ENCODE data around the gene SLC43A1. TPM values are rescaled to one million over a fixed set of nuclear protein-coding genes. Genes with fewer than 3 reads are reported as not detected.

Gene SLC43A1
- total RNA-seq, 1 donor from 2014 or later = 19.0 TPM

DNA sequence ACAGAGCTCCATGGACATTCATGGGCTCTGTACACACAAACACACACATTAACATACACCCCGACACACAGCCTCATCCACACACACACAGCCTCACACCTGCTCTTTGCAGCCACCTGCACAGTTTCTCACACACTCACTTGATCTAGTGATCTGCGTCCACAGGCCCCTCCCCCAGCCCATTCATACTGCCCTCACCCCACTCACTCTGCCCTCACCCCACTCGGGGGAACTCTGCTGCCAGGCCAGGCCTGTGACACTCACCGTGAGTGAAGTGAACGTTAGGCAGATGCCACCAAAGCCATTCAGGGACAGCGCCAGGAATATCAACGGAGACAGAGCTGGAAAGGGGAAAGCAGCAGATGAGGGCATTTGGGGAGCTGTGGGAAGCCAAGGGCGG, 15.0 kb downstream of the SLC43A1 start:
- peak overlapping the region; percentile 67 for H3K4me3 Mint-ChIP-seq
- H3K4me1 Mint-ChIP-seq (ENCODE audit: unreplicated experiment) = peaks cover 20% of the 10 kb centered on the region
- no peaks in the 10 kb centered on the region for H3K27me3 Mint-ChIP-seq
- no peak for DNase-seq (ENCODE audit: extremely low spot score, unreplicated experiment)
- H3K36me3 Mint-ChIP-seq = no peaks in the 10 kb centered on the region
- TF ChIP-seq, protein P1, sequence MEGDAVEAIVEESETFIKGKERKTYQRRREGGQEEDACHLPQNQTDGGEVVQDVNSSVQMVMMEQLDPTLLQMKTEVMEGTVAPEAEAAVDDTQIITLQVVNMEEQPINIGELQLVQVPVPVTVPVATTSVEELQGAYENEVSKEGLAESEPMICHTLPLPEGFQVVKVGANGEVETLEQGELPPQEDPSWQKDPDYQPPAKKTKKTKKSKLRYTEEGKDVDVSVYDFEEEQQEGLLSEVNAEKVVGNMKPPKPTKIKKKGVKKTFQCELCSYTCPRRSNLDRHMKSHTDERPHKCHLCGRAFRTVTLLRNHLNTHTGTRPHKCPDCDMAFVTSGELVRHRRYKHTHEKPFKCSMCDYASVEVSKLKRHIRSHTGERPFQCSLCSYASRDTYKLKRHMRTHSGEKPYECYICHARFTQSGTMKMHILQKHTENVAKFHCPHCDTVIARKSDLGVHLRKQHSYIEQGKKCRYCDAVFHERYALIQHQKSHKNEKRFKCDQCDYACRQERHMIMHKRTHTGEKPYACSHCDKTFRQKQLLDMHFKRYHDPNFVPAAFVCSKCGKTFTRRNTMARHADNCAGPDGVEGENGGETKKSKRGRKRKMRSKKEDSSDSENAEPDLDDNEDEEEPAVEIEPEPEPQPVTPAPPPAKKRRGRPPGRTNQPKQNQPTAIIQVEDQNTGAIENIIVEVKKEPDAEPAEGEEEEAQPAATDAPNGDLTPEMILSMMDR (conservative IDR thresholded peaks at IDR 0.05) = no peak
- H3K9me3 Mint-ChIP-seq = no peaks in the 10 kb centered on the region
- H3K27ac Mint-ChIP-seq = peak overlapping the region; percentile 80

DNA sequence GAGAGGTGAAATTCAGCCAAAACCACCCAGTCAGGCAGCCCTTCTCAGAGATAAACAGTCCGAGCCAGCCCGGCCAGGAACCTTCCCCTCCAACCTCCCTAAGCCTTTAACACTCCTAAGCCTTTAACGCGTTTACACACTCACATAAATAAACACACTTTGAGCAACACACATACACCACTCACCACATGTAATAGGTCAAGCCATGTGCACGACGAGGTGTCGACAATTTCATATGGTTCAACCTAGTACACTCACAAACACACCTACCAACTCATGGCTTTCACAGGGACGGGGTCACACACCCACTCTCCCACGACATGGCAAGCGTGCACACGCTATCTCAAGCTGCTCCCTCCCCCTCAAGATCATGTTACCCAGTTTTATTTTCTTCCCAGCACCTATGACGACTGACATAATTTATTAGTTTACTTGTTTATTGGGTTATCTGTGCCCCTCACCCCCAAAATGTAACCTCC, 15.5 kb downstream of the SLC43A1 start:
- H3K36me3 Mint-ChIP-seq = no peaks in the 10 kb centered on the region
- peaks cover 20% of the 10 kb centered on the region for H3K4me1 Mint-ChIP-seq (ENCODE audit: unreplicated experiment)
- peak overlapping the region; percentile 80 for H3K27ac Mint-ChIP-seq
- H3K27me3 Mint-ChIP-seq = no peaks in the 10 kb centered on the region
- no peaks in the 10 kb centered on the region for H3K9me3 Mint-ChIP-seq
- no peak for DNase-seq (ENCODE audit: extremely low spot score, unreplicated experiment)
- peak overlapping the region; percentile 67 for H3K4me3 Mint-ChIP-seq
- TF ChIP-seq, protein P1 (conservative IDR thresholded peaks at IDR 0.05) = peak; percentile 3

DNA sequence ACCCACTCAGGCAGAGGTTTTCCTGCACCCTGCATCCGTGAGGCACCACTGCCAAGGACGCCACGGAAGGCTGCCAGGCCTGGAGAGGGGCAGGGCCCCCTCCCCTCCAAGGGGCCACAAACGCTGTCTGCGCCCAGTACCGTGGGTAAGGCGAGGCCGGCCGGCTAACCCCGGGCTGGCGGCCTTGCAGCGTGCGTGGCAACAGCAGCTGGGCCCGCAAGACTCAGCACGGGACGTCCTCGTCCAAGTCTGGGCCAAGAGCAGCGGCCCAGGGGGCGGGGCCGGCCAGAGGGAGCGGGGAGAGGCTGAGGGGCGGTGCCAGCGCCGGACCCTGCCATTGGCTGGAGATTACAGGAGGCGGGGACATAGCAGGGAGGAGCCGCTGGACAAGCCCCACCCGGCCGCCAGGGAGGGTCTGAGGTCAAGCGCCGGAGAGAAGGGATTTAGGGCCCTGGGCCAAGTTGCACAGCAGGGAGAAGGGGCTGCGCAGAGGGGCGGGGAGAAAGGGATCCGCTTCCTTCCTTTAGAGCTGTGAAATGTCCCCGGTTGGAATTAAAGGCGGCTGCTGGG, 16.0 kb downstream of the SLC43A1 start:
- Mint-ChIP-seq H3K4me3 (peak overlapping the region; percentile 67), H3K36me3 (no peaks in the 10 kb centered on the region), H3K27me3 (no peaks in the 10 kb centered on the region), H3K4me1 (ENCODE audit: unreplicated experiment) (peaks cover 20% of the 10 kb centered on the region), H3K27ac (peak overlapping the region; percentile 80), H3K9me3 (no peaks in the 10 kb centered on the region)
- TF ChIP-seq, protein P1 (conservative IDR thresholded peaks at IDR 0.05) = peak; percentile 38
- peak; percentile 93 for DNase-seq (ENCODE audit: extremely low spot score, unreplicated experiment)

DNA sequence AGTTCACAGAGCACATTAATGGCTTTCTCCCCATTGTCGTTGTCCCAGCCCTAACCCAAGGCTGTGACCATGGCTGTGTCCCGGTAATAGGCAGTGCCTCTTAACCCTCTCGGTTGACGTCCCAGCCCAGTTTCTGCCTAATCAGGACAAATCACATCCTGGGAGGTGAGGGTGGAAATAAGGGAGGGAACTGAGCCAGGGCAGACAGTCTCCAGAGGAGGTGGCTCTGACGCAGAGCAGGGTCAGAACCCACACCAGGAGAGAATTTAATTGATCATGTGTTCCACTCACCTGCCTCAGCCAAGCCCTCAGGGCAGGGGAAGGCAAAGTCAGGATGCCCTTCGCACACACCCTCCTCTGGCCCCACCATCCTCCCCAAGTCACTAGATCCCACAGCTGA, 17.0 kb downstream of the SLC43A1 start:
- TF ChIP-seq, protein P1 (conservative IDR thresholded peaks at IDR 0.05) = no peak
- Mint-ChIP-seq H3K36me3 (no peaks in the 10 kb centered on the region), H3K27me3 (no peaks in the 10 kb centered on the region), H3K4me1 (ENCODE audit: unreplicated experiment) (peaks cover 16% of the 10 kb centered on the region), H3K27ac (peak overlapping the region; percentile 87), H3K9me3 (no peaks in the 10 kb centered on the region), H3K4me3 (peak overlapping the region; percentile 64)
- no peak for DNase-seq (ENCODE audit: extremely low spot score, unreplicated experiment)

DNA sequence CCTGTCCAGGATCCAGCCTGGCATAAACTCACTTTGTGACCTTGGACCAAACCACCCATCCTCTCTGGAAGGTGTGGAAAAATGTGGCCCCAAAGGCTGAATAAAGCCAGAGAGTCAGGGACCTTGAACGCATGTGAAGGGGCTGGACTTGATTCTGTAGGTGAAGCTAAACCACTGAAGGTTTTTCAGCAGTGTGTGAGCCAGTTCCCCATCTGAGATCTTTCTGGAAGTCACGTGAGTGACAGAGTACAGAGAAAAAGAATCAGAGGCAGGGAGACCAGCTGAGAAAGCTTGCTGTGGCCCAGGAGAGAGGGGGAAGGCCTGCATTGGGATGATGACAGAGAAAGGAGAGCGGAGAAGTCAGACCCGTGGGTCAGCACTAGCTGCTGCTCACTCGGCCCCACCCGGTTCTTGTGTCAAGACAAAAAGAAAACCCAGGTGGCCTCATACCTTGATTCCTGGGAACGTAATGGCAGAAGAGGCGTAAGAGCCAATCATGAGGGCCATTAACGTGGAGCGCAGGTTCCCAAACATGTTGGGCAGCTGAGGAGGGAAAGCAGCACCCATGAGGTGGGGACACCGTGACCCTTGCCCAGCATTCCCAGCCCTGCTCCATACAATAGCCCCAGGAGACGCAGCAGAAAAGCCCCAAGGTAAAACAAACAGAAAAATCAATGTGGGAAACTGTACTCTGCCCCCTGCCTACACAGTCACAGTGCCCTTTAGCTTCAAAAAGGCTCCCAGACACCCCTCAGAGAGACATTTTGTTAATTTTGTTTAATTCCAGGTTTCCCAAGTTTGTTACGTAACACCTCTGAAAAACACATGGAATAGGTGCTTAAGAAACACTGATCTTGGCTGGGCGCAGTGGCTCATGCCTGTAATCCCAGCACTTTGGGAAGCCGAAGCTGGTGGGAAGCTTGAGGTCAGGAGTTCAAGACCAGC, 17.9 kb downstream of the SLC43A1 start:
- no peak for DNase-seq (ENCODE audit: extremely low spot score, unreplicated experiment)
- no peaks in the 10 kb centered on the region for H3K9me3 Mint-ChIP-seq
- no peaks in the 10 kb centered on the region for H3K36me3 Mint-ChIP-seq
- no peaks in the 10 kb centered on the region for H3K27me3 Mint-ChIP-seq
- TF ChIP-seq, protein P1 (conservative IDR thresholded peaks at IDR 0.05) = no peak
- H3K4me1 Mint-ChIP-seq (ENCODE audit: unreplicated experiment) = peaks cover 16% of the 10 kb centered on the region
- H3K27ac Mint-ChIP-seq = peak overlapping the region; percentile 87
- H3K4me3 Mint-ChIP-seq = peak overlapping the region; percentile 64

Measured in type B pancreatic cell (in vitro differentiated cells).